ENCODE measurements around the gene SFTPA2. TPM values are rescaled to one million over a fixed set of nuclear protein-coding genes. Genes with fewer than 3 reads are reported as not detected.
"Not testable (repeated sequence)": the region's sequence is repeated elsewhere in the genome, so short reads cannot be mapped to it uniquely, and the experiment has no call there.

SFTPA2 gene
- total RNA-seq, 1 donor from 2014 or later, result 13,814 TPM

- H3K27me3 ChIP-seq; H3K36me3 ChIP-seq; DNase-seq; H3K4me3 ChIP-seq; ATAC-seq; H3K4me1 ChIP-seq; intact Hi-C loops (cut with DNase I); H3K27ac ChIP-seq; H3K9me3 ChIP-seq: not testable (repeated sequence)
These were observed 35.0 kb downstream of the SFTPA2 start for GRCh38 chr10:79525049-79525710.

- intact Hi-C loops (cut with DNase I); H3K27ac ChIP-seq; DNase-seq; H3K4me3 ChIP-seq; H3K36me3 ChIP-seq; H3K9me3 ChIP-seq; H3K4me1 ChIP-seq; H3K27me3 ChIP-seq: not testable (repeated sequence)
- peak; percentile 11 for ATAC-seq
These were observed 36.9 kb downstream of the SFTPA2 start for GRCh38 chr10:79523157-79523853.

- H3K9me3 ChIP-seq; H3K4me1 ChIP-seq; H3K4me3 ChIP-seq; H3K27ac ChIP-seq; H3K36me3 ChIP-seq; H3K27me3 ChIP-seq; intact Hi-C loops (cut with DNase I); DNase-seq: not testable (repeated sequence)
- ATAC-seq, result peak; percentile 47
These were observed 37.7 kb downstream of the SFTPA2 start for GRCh38 chr10:79522464-79522863.

GRCh38 chr10:79521751-79522150, 38.5 kb downstream of the SFTPA2 start:
- intact Hi-C loops (cut with DNase I); H3K36me3 ChIP-seq; H3K27me3 ChIP-seq; H3K4me3 ChIP-seq; H3K4me1 ChIP-seq; DNase-seq; H3K9me3 ChIP-seq; H3K27ac ChIP-seq: not testable (repeated sequence)
- peak; percentile 27 for ATAC-seq

- H3K4me1 ChIP-seq; intact Hi-C loops (cut with DNase I); ATAC-seq: not testable (repeated sequence)
These were observed 42.6 kb downstream of the SFTPA2 start for GRCh38 chr10:79517567-79517966.

GRCh38 chr10:79516532-79517205, 43.5 kb downstream of the SFTPA2 start:
- ATAC-seq, result peak; percentile 28
- H3K4me1 ChIP-seq; H3K9me3 ChIP-seq; H3K36me3 ChIP-seq; intact Hi-C loops (cut with DNase I); H3K27ac ChIP-seq; DNase-seq; H3K27me3 ChIP-seq; H3K4me3 ChIP-seq: not testable (repeated sequence)

More at GRCh38 chr10:79517567-79517966, 42.6 kb downstream of the SFTPA2 start:
- DNase-seq, H3K36me3 ChIP-seq, H3K4me3 ChIP-seq, H3K9me3 ChIP-seq, H3K27me3 ChIP-seq, H3K27ac ChIP-seq: not testable (repeated sequence)

- DNase-seq; H3K4me1 ChIP-seq; H3K4me3 ChIP-seq; H3K36me3 ChIP-seq; ATAC-seq; H3K27me3 ChIP-seq; H3K9me3 ChIP-seq; intact Hi-C loops (cut with DNase I); H3K27ac ChIP-seq: not testable (repeated sequence)
These were observed 48.2 kb downstream of the SFTPA2 start, which contains the start of gene EIF5AL1 for GRCh38 chr10:79511891-79512583. Gene EIF5AL1, plus strand, starts transcription at chr10:79512533. Its CDS starts 117 bp downstream, at chr10:79512650.

GRCh38 chr10:79509934-79510508, 50.2 kb downstream of the SFTPA2 start:
- DNase-seq; H3K4me1 ChIP-seq; H3K27me3 ChIP-seq; H3K9me3 ChIP-seq; H3K4me3 ChIP-seq; H3K27ac ChIP-seq; intact Hi-C loops (cut with DNase I); H3K36me3 ChIP-seq: not testable (repeated sequence)
- peak; percentile 73 for ATAC-seq

GRCh38 chr10:79509306-79509933, 50.8 kb downstream of the SFTPA2 start:
- peak; percentile 73 for ATAC-seq
- intact Hi-C loops (cut with DNase I); H3K27me3 ChIP-seq; H3K36me3 ChIP-seq; DNase-seq; H3K4me1 ChIP-seq; H3K27ac ChIP-seq; H3K9me3 ChIP-seq; H3K4me3 ChIP-seq: not testable (repeated sequence)

GRCh38 chr10:79508245-79508644, 52.0 kb downstream of the SFTPA2 start:
- DNase-seq; H3K27me3 ChIP-seq; intact Hi-C loops (cut with DNase I); H3K4me1 ChIP-seq; H3K36me3 ChIP-seq; H3K4me3 ChIP-seq; ATAC-seq; H3K27ac ChIP-seq; H3K9me3 ChIP-seq: not testable (repeated sequence)
